PC-3 (cell line): Measurements from ENCODE around the gene RNF14. TPM values are rescaled to one million over a fixed set of nuclear protein-coding genes. Genes with fewer than 3 reads are reported as not detected.
A peak's percentile ranks its signal among the peaks of the same experiment; 100 is the strongest.

ENCODE experiments used
- ATAC-seq: fragments of 200-7000 bp; cut with Tn5 transposase; 2 replicates; pipeline ENCODE4 v1.9.1; 2020; ENCODE audit warnings: mild to moderate bottlenecking, moderate library complexity
- BruUV-seq: library from RNA; stranded (reverse); fragments of 400-500 nt; replicated peaks from 2 replicates; lab custom pipeline; 2021; lab: Mats Ljungman, UMichigan
- CTCF ChIA-PET: fragments of 300-600 bp; sonication (Branson Sonifier 250); formaldehyde crosslinking; loops from one replicate; lab custom pipeline; 2022; ENCODE audit warnings: antibody characterized with exemption; lab: Charles Lee
- POLR2A ChIA-PET: fragments of 300-600 bp; sonication (Branson Sonifier 250); formaldehyde crosslinking; loops from one replicate; lab custom pipeline; 2022; ENCODE audit warnings: antibody characterized with exemption; ENCODE audit not compliant: unreplicated experiment; lab: Charles Lee
- DNase-seq: peaks from one replicate; pipeline ENCODE4 v3.0.0-alpha.2; 2015
- H2AFZ ChIP-seq: fragments of 300-600 bp; sonication (generic); 2 replicates; pipeline ENCODE4 v1.6.0; 2016; ENCODE audit warnings: antibody characterized with exemption, low read length
- H3F3A ChIP-seq: fragments of 300-600 bp; sonication (generic); one replicate; pipeline ENCODE4 v1.6.0; 2017; ENCODE audit warnings: antibody characterized with exemption, low read length, control low read depth, mild to moderate bottlenecking; ENCODE audit not compliant: unreplicated experiment
- H3K27ac ChIP-seq: fragments of 300-600 bp; sonication (generic); 2 replicates; pipeline ENCODE4 v1.5.1; 2016; ENCODE audit warnings: mild to moderate bottlenecking, low read length
- H3K27me3 ChIP-seq: fragments of 300-600 bp; sonication (generic); 2 replicates; pipeline ENCODE4 v1.6.1; 2016; ENCODE audit warnings: low read length, mixed read lengths
- H3K36me3 ChIP-seq: fragments of 300-600 bp; sonication (generic); 2 replicates; pipeline ENCODE4 v1.6.1; 2016; ENCODE audit warnings: low read depth, mixed run types, low read length, mixed read lengths
- H3K4me1 ChIP-seq: fragments of 300-600 bp; sonication (generic); 2 replicates; pipeline ENCODE4 v1.5.1; 2016; ENCODE audit warnings: low read length; ENCODE audit not compliant: insufficient read depth
- H3K4me2 ChIP-seq: fragments of 300-600 bp; sonication (generic); 2 replicates; pipeline ENCODE4 v1.6.0; 2016; ENCODE audit warnings: low read length
- H3K4me3 ChIP-seq: fragments of 300-600 bp; sonication (generic); 2 replicates; pipeline ENCODE4 v1.5.1; 2016; ENCODE audit warnings: mild to moderate bottlenecking, low read length, mixed read lengths
- H3K79me2 ChIP-seq: fragments of 300-600 bp; sonication (generic); 2 replicates; pipeline ENCODE4 v1.6.1; 2017; ENCODE audit warnings: low read length, mixed read lengths
- H3K9ac ChIP-seq: fragments of 300-600 bp; sonication (generic); 2 replicates; pipeline ENCODE4 v1.6.0; 2016; ENCODE audit warnings: mild to moderate bottlenecking, low read length
- H3K9me2 ChIP-seq: fragments of 300-600 bp; sonication (generic); replicated peaks from 2 replicates; pipeline ENCODE4 v1.6.1; 2016; ENCODE audit warnings: mixed run types, low read length, mixed read lengths
- H3K9me3 ChIP-seq: fragments of 300-600 bp; sonication (generic); 2 replicates; pipeline ENCODE4 v1.6.1; 2016; ENCODE audit warnings: low read length, mixed read lengths
- H4K20me1 ChIP-seq: fragments of 300-600 bp; sonication (generic); 2 replicates; pipeline ENCODE4 v1.6.1; 2016; ENCODE audit warnings: low read length, mixed read lengths
- EZH2 ChIP-seq: fragments of 300-600 bp; sonication (generic); IDR thresholded peaks from one replicate; pipeline ENCODE4 v1.6.1; 2017; ENCODE audit warnings: antibody characterized with exemption, mild to moderate bottlenecking, low read length; ENCODE audit not compliant: unreplicated experiment
- EZH2phosphoT487 ChIP-seq: fragments of 300-600 bp; sonication (generic); IDR thresholded peaks from 2 replicates; pipeline ENCODE4 v1.6.1; 2018; ENCODE audit warnings: mild to moderate bottlenecking, antibody characterized with exemption, low read length, borderline replicate concordance
- intact Hi-C: fragments of 100-400 bp; cut with micrococcal nuclease; formaldehyde crosslinking; loops from 2 replicates; pipeline ENCODE4 v1.9.0; 2023
- total RNA-seq: library from RNA; depleted of rRNA; stranded (reverse); fragments of >200 nt; gene quantifications from 2 replicates; pipeline ENCODE4 v1.2.3, GENCODE V29; 2014
- TF ChIP-seq, protein P1 (sequence below): fragments of 300-600 bp; sonication (generic); conservative IDR thresholded peaks from 2 replicates; pipeline ENCODE4 v1.5.1; 2017; ENCODE audit warnings: antibody characterized with exemption, low read depth, mild to moderate bottlenecking, low read length

RNF14 gene
- total RNA-seq, 1 experiment from 2014 or later, result 32.1 TPM

DNA sequence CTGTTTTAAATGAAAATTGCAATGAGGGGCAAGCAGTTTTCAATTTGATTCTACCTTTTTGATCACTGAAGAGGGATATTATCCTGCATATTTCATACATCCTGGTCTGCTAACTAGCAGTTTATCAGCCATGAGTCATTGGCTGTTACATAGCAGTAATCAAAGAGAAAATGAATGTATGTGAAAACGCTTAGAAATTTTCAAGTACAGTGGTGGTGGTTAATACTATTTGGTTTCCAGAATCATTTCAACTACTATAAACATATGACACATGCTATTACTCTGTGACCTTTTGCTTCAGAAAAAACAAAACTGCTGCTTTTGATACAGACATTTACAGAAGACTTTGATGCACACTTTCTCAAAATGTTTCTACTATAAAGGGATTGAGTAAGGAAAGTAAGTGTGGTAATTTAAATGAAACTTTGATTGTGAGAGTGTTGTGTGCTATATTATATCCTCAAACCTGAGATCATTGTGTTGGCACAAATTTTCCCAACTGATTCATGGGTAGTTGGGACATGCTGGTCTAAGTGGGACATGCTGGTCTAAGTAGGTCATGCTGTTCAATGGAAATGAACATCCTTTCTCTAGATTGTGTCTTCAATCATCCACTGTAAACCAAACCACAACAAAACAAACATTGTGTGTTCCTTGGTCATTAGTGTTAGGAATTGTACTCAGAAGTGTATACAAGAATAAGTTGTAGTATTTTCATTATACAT lies 5.1 kb downstream of the RNF14 start:
- Histone ChIP-seq H3F3A (no peaks in the 10 kb centered on the region), H4K20me1 (no peaks in the 10 kb centered on the region), H3K4me1 (peaks cover 29% of the 10 kb centered on the region), H3K79me2 (peaks cover 48% of the 10 kb centered on the region), H3K4me2 (peak overlapping the region; percentile 43), H3K9ac (no peak overlapping the region), H2AFZ (no peak overlapping the region), H3K9me2 (no peaks in the 10 kb centered on the region), H3K36me3 (peaks cover 27% of the 10 kb centered on the region), H3K4me3 (no peak overlapping the region), H3K27ac (peak overlapping the region; percentile 45), H3K9me3 (no peaks in the 10 kb centered on the region), H3K27me3 (no peaks in the 10 kb centered on the region)
- ATAC-seq, result peak; percentile 37
- ChIA-PET CTCF (no interaction called here), POLR2A (no interaction called here)
- no peak for TF ChIP-seq EZH2phosphoT487
- TF ChIP-seq, protein P1, sequence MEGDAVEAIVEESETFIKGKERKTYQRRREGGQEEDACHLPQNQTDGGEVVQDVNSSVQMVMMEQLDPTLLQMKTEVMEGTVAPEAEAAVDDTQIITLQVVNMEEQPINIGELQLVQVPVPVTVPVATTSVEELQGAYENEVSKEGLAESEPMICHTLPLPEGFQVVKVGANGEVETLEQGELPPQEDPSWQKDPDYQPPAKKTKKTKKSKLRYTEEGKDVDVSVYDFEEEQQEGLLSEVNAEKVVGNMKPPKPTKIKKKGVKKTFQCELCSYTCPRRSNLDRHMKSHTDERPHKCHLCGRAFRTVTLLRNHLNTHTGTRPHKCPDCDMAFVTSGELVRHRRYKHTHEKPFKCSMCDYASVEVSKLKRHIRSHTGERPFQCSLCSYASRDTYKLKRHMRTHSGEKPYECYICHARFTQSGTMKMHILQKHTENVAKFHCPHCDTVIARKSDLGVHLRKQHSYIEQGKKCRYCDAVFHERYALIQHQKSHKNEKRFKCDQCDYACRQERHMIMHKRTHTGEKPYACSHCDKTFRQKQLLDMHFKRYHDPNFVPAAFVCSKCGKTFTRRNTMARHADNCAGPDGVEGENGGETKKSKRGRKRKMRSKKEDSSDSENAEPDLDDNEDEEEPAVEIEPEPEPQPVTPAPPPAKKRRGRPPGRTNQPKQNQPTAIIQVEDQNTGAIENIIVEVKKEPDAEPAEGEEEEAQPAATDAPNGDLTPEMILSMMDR, result no peak
- TF ChIP-seq EZH2, result no peak
- intact Hi-C loops, result no loop called here
- no TSS peak for BruUV-seq
- peak; percentile 52 for DNase-seq

DNA sequence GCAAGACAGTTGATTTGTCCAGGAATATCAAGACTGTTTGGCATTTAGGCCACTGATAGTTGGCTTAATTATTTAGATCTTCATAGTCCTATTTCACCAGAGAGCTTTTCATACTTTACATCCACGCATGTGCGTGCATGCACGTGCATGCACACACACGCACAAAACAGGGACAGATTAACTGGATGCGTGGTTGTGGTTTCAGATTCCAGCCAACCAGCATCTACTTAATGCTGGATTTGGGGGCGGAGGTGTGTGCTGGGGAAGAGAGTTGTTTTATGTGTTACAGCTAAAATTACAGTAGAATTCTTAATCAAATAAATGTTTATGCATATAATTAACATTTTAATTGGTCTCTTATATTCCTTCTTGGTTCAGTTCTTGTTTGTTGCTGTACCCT lies 7.3 kb downstream of the RNF14 start:
- Histone ChIP-seq H3K27me3 (no peaks in the 10 kb centered on the region), H3K27ac (no peak overlapping the region), H2AFZ (no peak overlapping the region), H3K9me2 (no peaks in the 10 kb centered on the region), H4K20me1 (no peaks in the 10 kb centered on the region), H3K4me3 (no peak overlapping the region), H3F3A (no peaks in the 10 kb centered on the region), H3K9ac (no peak overlapping the region), H3K4me2 (no peak overlapping the region), H3K9me3 (no peaks in the 10 kb centered on the region), H3K4me1 (peaks cover 18% of the 10 kb centered on the region), H3K79me2 (peaks cover 26% of the 10 kb centered on the region), H3K36me3 (peaks cover 37% of the 10 kb centered on the region)
- DNase-seq (no peak), ATAC-seq (no peak)
- ChIA-PET POLR2A (no interaction called here), CTCF (no interaction called here)
- intact Hi-C loops, result no loop called here
- TF ChIP-seq EZH2phosphoT487 (no peak), EZH2 (no peak)
- TF ChIP-seq, protein P1, result no peak
- no TSS peak for BruUV-seq

DNA sequence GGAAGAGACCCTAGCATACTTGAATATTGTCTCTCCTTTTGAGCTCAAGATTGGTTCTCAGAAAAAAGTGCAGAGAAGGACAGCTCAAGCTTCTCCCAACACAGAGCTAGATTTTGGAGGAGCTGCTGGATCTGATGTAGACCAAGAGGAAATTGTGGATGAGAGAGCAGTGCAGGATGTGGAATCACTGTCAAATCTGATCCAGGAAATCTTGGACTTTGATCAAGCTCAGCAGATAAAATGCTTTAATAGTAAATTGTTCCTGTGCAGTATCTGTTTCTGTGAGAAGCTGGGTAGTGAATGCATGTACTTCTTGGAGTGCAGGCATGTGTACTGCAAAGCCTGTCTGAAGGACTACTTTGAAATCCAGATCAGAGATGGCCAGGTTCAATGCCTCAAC lies 9.5 kb downstream of the RNF14 start:
- H4K20me1 ChIP-seq, result no peaks in the 10 kb centered on the region
- POLR2A ChIA-PET, result no interaction called here

More for the DNA sequence above, 9.5 kb downstream of the RNF14 start:
- Histone ChIP-seq H3K4me1 (peaks cover 14% of the 10 kb centered on the region), H2AFZ (no peak overlapping the region), H3K36me3 (peaks cover 47% of the 10 kb centered on the region), H3F3A (no peaks in the 10 kb centered on the region), H3K27me3 (no peaks in the 10 kb centered on the region), H3K9me3 (no peaks in the 10 kb centered on the region), H3K4me3 (no peak overlapping the region), H3K27ac (no peak overlapping the region), H3K9ac (no peak overlapping the region), H3K9me2 (no peaks in the 10 kb centered on the region), H3K79me2 (peaks cover 13% of the 10 kb centered on the region; the same call in 1 of the 2 replicates), H3K4me2 (no peak overlapping the region)
- BruUV-seq, result no TSS peak
- TF ChIP-seq, protein P1, result no peak
- TF ChIP-seq EZH2phosphoT487, result no peak
- no peak for TF ChIP-seq EZH2
- intact Hi-C loops, result no loop called here
- DNase-seq (no peak), ATAC-seq (no peak)
- CTCF ChIA-PET, result interaction anchor here (0.6 kb wide), 1 partner anchor 9 kb away, joined by 9 read pairs; the partner anchor contains the start of gene RNF14
